IMR-90 (cell line): ENCODE results near the gene RALGPS2. TPM values are rescaled to one million over a fixed set of nuclear protein-coding genes. Genes with fewer than 3 reads are reported as not detected.
A peak's percentile ranks its signal among the peaks of the same experiment; 100 is the strongest.

ENCODE experiments used
- ATAC-seq: fragments of 200-7000 bp; cut with Tn5 transposase; 2 replicates; pipeline ENCODE4 v1.9.1; 2020; ENCODE audit warnings: low read depth, mild to moderate bottlenecking, moderate library complexity
- BruUV-seq: library from RNA; stranded (reverse); fragments of 400-500 nt; replicated peaks from 2 replicates; lab custom pipeline; 2021; lab: Mats Ljungman, UMichigan
- CTCF ChIA-PET: fragments of 300-600 bp; formaldehyde crosslinking; extraction: SDS; loops from one replicate; lab custom pipeline; 2021; ENCODE audit warnings: antibody characterized with exemption; lab: Yijun Ruan, JAX
- POLR2A ChIA-PET: fragments of 300-600 bp; sonication (Branson Sonifier 250); formaldehyde crosslinking; loops from one replicate; lab custom pipeline; 2022; ENCODE audit warnings: antibody characterized with exemption; ENCODE audit not compliant: unreplicated experiment; lab: Charles Lee
- DNase-seq: peaks from one replicate; pipeline ENCODE4 v3.0.0; 2013
- H2AFZ ChIP-seq: replicated peaks from 2 replicates; pipeline ENCODE3; 2013; ENCODE audit warnings: low read length, mild to moderate bottlenecking; ENCODE audit not compliant: poor library complexity
- H2AK5ac ChIP-seq: 2 replicates; pipeline ENCODE4 v1.6.1; 2013; ENCODE audit warnings: low read depth, low read length, inconsistent platforms
- H2AK9ac ChIP-seq: replicated peaks from 2 replicates; pipeline ENCODE3; 2013; ENCODE audit warnings: mild to moderate bottlenecking, low read depth, low read length, moderate library complexity; ENCODE audit not compliant: poor library complexity
- H2BK120ac ChIP-seq: 2 replicates; pipeline ENCODE4 v1.6.1; 2013; ENCODE audit warnings: low read depth, low read length, inconsistent platforms
- H2BK15ac ChIP-seq: 3 replicates; pipeline ENCODE4 v1.6.1; 2013; ENCODE audit warnings: low read depth, low read length, inconsistent platforms
- H2BK20ac ChIP-seq: 2 replicates; pipeline ENCODE4 v1.6.1; 2013; ENCODE audit warnings: low read depth, mild to moderate bottlenecking, inconsistent platforms, low read length, moderate library complexity
- H2BK5ac ChIP-seq: 2 replicates; pipeline ENCODE4 v1.6.1; 2013; ENCODE audit warnings: mild to moderate bottlenecking, low read depth, low read length, inconsistent platforms; ENCODE audit not compliant: poor library complexity, severe bottlenecking
- H3K14ac ChIP-seq: replicated peaks from 2 replicates; pipeline ENCODE4 v1.6.1; 2013; ENCODE audit warnings: low read depth, low read length, inconsistent platforms
- H3K18ac ChIP-seq: 2 replicates; pipeline ENCODE4 v1.6.1; 2013; ENCODE audit warnings: low read depth, low read length, control low read depth
- H3K23ac ChIP-seq: 2 replicates; pipeline ENCODE4 v1.6.1; 2013; ENCODE audit warnings: low read depth, low read length, inconsistent platforms
- H3K27ac ChIP-seq: 2 replicates; pipeline ENCODE4 v1.5.1; 2013; ENCODE audit warnings: mild to moderate bottlenecking, control low read depth, low read length; ENCODE audit not compliant: insufficient read depth
- H3K27me3 ChIP-seq: 2 replicates; pipeline ENCODE4 v1.6.1; 2013; ENCODE audit warnings: low read length; ENCODE audit not compliant: control insufficient read depth, insufficient read depth
- H3K36me3 ChIP-seq: 2 replicates; pipeline ENCODE4 v1.6.1; 2013; ENCODE audit warnings: low read length, mixed read lengths; ENCODE audit not compliant: control insufficient read depth, insufficient read depth
- H3K4ac ChIP-seq: 2 replicates; pipeline ENCODE4 v1.6.1; 2013; ENCODE audit warnings: low read depth, low read length, inconsistent platforms
- H3K4me1 ChIP-seq: 2 replicates; pipeline ENCODE4 v1.6.1; 2013; ENCODE audit warnings: low read length, mixed read lengths; ENCODE audit not compliant: control insufficient read depth, insufficient read depth
- H3K4me2 ChIP-seq: 2 replicates; pipeline ENCODE4 v1.6.1; 2013; ENCODE audit warnings: low read depth, mild to moderate bottlenecking, control low read depth, low read length, moderate library complexity
- H3K4me3 ChIP-seq: 2 replicates; pipeline ENCODE4 v1.5.1; 2013; ENCODE audit warnings: low read depth, mild to moderate bottlenecking, control low read depth, low read length, moderate library complexity; ENCODE audit not compliant: insufficient read depth
- H3K56ac ChIP-seq: 2 replicates; pipeline ENCODE4 v1.6.1; 2013; ENCODE audit warnings: low read length, inconsistent platforms; ENCODE audit not compliant: insufficient read depth; ENCODE audit errors: extremely low read depth
- H3K79me1 ChIP-seq, 2 experiments: 2 replicates each; pipeline ENCODE4 v1.6.1; 2013; ENCODE audit warnings: low read length in 2 of 2, inconsistent platforms in 1 of 2, low read depth in 1 of 2
- H3K9ac ChIP-seq: 2 replicates; pipeline ENCODE4 v1.6.1; 2013; ENCODE audit warnings: low read depth, low read length, control low read depth
- H3K9me1 ChIP-seq: 2 replicates; pipeline ENCODE4 v1.6.1; 2013; ENCODE audit warnings: low read length, inconsistent platforms; ENCODE audit not compliant: insufficient read depth
- H3K9me3 ChIP-seq: 2 replicates; pipeline ENCODE4 v1.6.1; 2013; ENCODE audit warnings: low read length; ENCODE audit not compliant: control insufficient read depth, insufficient read depth
- H4K20me1 ChIP-seq: 2 replicates; pipeline ENCODE4 v1.6.1; 2013; ENCODE audit warnings: low read length, inconsistent platforms; ENCODE audit not compliant: insufficient read depth
- H4K5ac ChIP-seq: 2 replicates; pipeline ENCODE4 v1.6.1; 2013; ENCODE audit warnings: mild to moderate bottlenecking, low read depth, low read length, control low read depth
- H4K8ac ChIP-seq, 2 experiments: 2 replicates each; pipeline ENCODE4 v1.6.1; 2013; ENCODE audit warnings: low read depth in 2 of 2, low read length in 2 of 2, control low read depth in 1 of 2, inconsistent platforms in 1 of 2
- H4K91ac ChIP-seq: 2 replicates; pipeline ENCODE4 v1.6.1; 2013; ENCODE audit warnings: low read depth, low read length, inconsistent platforms; ENCODE audit not compliant: insufficient read depth
- CTCF ChIP-seq: conservative IDR thresholded peaks from 2 replicates; pipeline ENCODE4 v1.5.1; 2012; ENCODE audit warnings: mild to moderate bottlenecking, low read depth, low read length, improper control_type of control experiment
- RAD21 ChIP-seq: IDR thresholded peaks from 2 replicates; pipeline ENCODE4 v1.6.1; 2012; ENCODE audit warnings: low read length, improper control_type of control experiment
- SMC3 ChIP-seq: fragments of 150-350 bp; IDR thresholded peaks from 2 replicates; pipeline ENCODE4 v1.6.1; 2016; ENCODE audit warnings: low read depth, mild to moderate bottlenecking, antibody characterized with exemption, low read length, moderate library complexity
- dilution Hi-C: fragments of 300-500 bp; cut with HindIII; formaldehyde crosslinking; loops from one replicate; pipeline ENCODE4 v1.14.3; 2018; ENCODE audit warnings: low sequenced_read_pairs; ENCODE audit not compliant: unreplicated experiment
- in situ Hi-C: fragments of 300-500 bp; cut with MboI; formaldehyde crosslinking; loops from 3 replicates; pipeline ENCODE4 v1.14.3; 2019; ENCODE audit warnings: low sequenced_read_pairs, inconsistent platforms, mixed read lengths
- intact Hi-C: fragments of 100-400 bp; cut with micrococcal nuclease; formaldehyde crosslinking; loops from 2 replicates; pipeline ENCODE4 v1.10.0; 2022
- polyA plus RNA-seq, 3 experiments: library from polyadenylated mRNA; depleted of rRNA; stranded (reverse); fragments of >200 nt; gene quantifications; 2 replicates each; pipeline ENCODE4 v1.2.3, GENCODE V29; 2012; ENCODE audit warnings: low replicate concordance in 1 of 3
- total RNA-seq: library from RNA; depleted of rRNA; stranded (reverse); fragments of >200 nt; gene quantifications from 2 replicates; pipeline ENCODE4 v1.2.3, GENCODE V29; 2012
- TF ChIP-seq, protein P1 (sequence below): fragments of 150-350 bp; IDR thresholded peaks from 2 replicates; pipeline ENCODE4 v1.6.1; 2016; ENCODE audit warnings: low read depth, mild to moderate bottlenecking, low read length, moderate library complexity, borderline replicate concordance

The RALGPS2 gene
- total and polyA plus RNA-seq, 2 of the 4 experiments (the other 2 are of a cell fraction), result 13.8 to 148 TPM

- ChIA-PET CTCF (interaction anchor here (0.5 to 1.6 kb wide), 3 partner anchors 10 to 226 kb away, joined by 3 to 7 read pairs (median 3); no protein-coding TSS in a partner anchor), POLR2A (no interaction called here)
- Histone ChIP-seq H2BK5ac (no peak overlapping the region), H2AFZ (no peak overlapping the region), H3K27ac (no peak overlapping the region), H3K4me1 (peaks cover 2% of the 10 kb centered on the region; the same call in 1 of the 2 replicates), H4K20me1 (peaks cover 14% of the 10 kb centered on the region), H3K14ac (no peak overlapping the region), H3K9me1 (no peaks in the 10 kb centered on the region), H3K9me3 (peaks cover 4% of the 10 kb centered on the region; the same call in 1 of the 2 replicates), H3K4me2 (no peak overlapping the region), H3K18ac (no peak overlapping the region), H2BK20ac (no peak overlapping the region), H2AK9ac (no peak overlapping the region), H2BK120ac (no peak overlapping the region), H3K27me3 (no peaks in the 10 kb centered on the region), H2AK5ac (no peak overlapping the region), H3K36me3 (peaks cover 8% of the 10 kb centered on the region), H4K8ac (no peak overlapping the region), H3K56ac (no peak overlapping the region), H3K9ac (no peak overlapping the region), H3K4ac (no peak overlapping the region), H3K4me3 (no peak overlapping the region), H4K91ac (no peak overlapping the region), H3K23ac (no peak overlapping the region), H4K5ac (no peak overlapping the region), H3K79me1 (peaks cover 5 to 38% of the 10 kb centered on the region in 2 experiments; a peak in 3 of 4 replicates), H2BK15ac (no peak overlapping the region)
- dilution Hi-C loops, result no loop called here
- no peak for ATAC-seq
- intact Hi-C loops, result loop anchor here (2.0 kb wide), 2 partner anchors 15 to 229 kb away; no protein-coding TSS in a partner anchor
- in situ Hi-C loops, result no loop called here
- TF ChIP-seq SMC3 (peak; percentile 31; the same call in 1 of the 2 replicates), RAD21 (peak; percentile 43), CTCF (peak; percentile 38; the same call in 1 of the 2 replicates)
- TF ChIP-seq, protein P1, sequence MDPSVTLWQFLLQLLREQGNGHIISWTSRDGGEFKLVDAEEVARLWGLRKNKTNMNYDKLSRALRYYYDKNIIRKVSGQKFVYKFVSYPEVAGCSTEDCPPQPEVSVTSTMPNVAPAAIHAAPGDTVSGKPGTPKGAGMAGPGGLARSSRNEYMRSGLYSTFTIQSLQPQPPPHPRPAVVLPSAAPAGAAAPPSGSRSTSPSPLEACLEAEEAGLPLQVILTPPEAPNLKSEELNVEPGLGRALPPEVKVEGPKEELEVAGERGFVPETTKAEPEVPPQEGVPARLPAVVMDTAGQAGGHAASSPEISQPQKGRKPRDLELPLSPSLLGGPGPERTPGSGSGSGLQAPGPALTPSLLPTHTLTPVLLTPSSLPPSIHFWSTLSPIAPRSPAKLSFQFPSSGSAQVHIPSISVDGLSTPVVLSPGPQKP, result no peak
- no TSS peak for BruUV-seq
- DNase-seq, result peak; percentile 28
Measured at GRCh38 chr1:178774263-178774662, 49.2 kb downstream of the RALGPS2 start.
